Measurements from ENCODE around the gene PTMS.
"Not testable (repeated sequence)": the region's sequence is repeated elsewhere in the genome, so short reads cannot be mapped to it uniquely, and the experiment has no call there.

Gene PTMS

GRCh38 chr12:6765634-6766581, at the start of gene PTMS:
PTMS (plus strand) TSS chr12:6766363; CDS start chr12:6766706, 343 bp downstream.
- DNase-seq = peak; percentile 69

GRCh38 chr12:6716874-6717437, 49.2 kb upstream of the PTMS start:
- DNase-seq = no peak

GRCh38 chr12:6722863-6723262, 43.3 kb upstream of the PTMS start:
- DNase-seq = no peak

GRCh38 chr12:6723607-6724408, 42.4 kb upstream of the PTMS start, which contains the start of gene COPS7A:
COPS7A (plus strand) TSS chr12:6724046; CDS start chr12:6724657, 611 bp downstream.
- DNase-seq = peak; percentile 95

- no peak for DNase-seq
Measured at GRCh38 chr12:6724409-6724797, 41.8 kb upstream of the PTMS start.

- DNase-seq = no peak
Measured at GRCh38 chr12:6725350-6725749, 40.8 kb upstream of the PTMS start.

- no peak for DNase-seq
Measured at GRCh38 chr12:6729186-6729585, 37.0 kb upstream of the PTMS start.

GRCh38 chr12:6730169-6730568, 36.0 kb upstream of the PTMS start:
- no peak for DNase-seq

GRCh38 chr12:6734506-6735387, 31.4 kb upstream of the PTMS start:
- DNase-seq = no peak

GRCh38 chr12:6735448-6736191, 30.5 kb upstream of the PTMS start:
- DNase-seq = peak; percentile 35

GRCh38 chr12:6736754-6737153, 29.4 kb upstream of the PTMS start:
- no peak for DNase-seq

GRCh38 chr12:6742080-6742479, 24.1 kb upstream of the PTMS start:
- not testable (repeated sequence) for DNase-seq

- DNase-seq = no peak
Measured at GRCh38 chr12:6742834-6743233, 23.3 kb upstream of the PTMS start.

- DNase-seq = not testable (repeated sequence)
Measured at GRCh38 chr12:6743300-6743699, 22.9 kb upstream of the PTMS start.

GRCh38 chr12:6745741-6746525, 20.2 kb upstream of the PTMS start:
- no peak for DNase-seq

- no peak for DNase-seq
Measured at GRCh38 chr12:6747216-6747615, 18.9 kb upstream of the PTMS start.

- no peak for DNase-seq
Measured at GRCh38 chr12:6748761-6749160, 17.4 kb upstream of the PTMS start.

GRCh38 chr12:6750506-6750905, 15.7 kb upstream of the PTMS start:
- DNase-seq = no peak

GRCh38 chr12:6751767-6752166, 14.4 kb upstream of the PTMS start:
- no peak for DNase-seq

- DNase-seq = peak; percentile 23
Measured at GRCh38 chr12:6752167-6752920, 13.8 kb upstream of the PTMS start.

Measured in COR-L47 (cell line).